SW480 (cell line): ENCODE data around the gene FAM9A.
"Not testable (repeated sequence)": the region's sequence is repeated elsewhere in the genome, so short reads cannot be mapped to it uniquely, and the experiment has no call there.

Experiments
- DNase-seq: peaks from one replicate; pipeline ENCODE4 v3.0.0-alpha.2; 2016; ENCODE audit warnings: low spot score

FAM9A gene

DNA sequence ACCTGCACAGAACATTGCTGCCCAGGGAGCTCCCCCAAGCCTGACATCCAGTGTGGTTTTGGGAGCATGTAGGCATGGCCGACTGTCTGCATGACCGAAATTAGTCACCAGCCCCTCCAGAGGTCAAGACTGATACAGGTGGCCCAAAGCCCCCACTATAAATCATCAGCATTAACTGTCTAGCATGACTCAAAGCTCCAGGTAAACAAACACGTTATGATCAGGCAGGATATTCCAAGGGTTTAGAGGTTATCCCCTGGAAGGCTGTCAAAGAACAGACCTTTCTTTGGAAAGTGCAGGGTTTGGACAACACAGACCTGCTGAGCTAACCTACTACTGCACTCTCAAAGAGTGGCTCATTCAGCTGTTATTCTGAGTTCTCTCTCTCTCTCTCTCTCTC lies 2.1 kb upstream of the FAM9A start:
- no peak for DNase-seq

- not testable (repeated sequence) for DNase-seq
These were observed 832 bp downstream of the FAM9A start for GRCh38 chrX:8800351-8800750.

GRCh38 chrX:8799281-8799680 lies 1.9 kb downstream of the FAM9A start:
- DNase-seq, result not testable (repeated sequence)

- not testable (repeated sequence) for DNase-seq
These were observed 2.5 kb downstream of the FAM9A start for GRCh38 chrX:8798702-8799101.

DNA sequence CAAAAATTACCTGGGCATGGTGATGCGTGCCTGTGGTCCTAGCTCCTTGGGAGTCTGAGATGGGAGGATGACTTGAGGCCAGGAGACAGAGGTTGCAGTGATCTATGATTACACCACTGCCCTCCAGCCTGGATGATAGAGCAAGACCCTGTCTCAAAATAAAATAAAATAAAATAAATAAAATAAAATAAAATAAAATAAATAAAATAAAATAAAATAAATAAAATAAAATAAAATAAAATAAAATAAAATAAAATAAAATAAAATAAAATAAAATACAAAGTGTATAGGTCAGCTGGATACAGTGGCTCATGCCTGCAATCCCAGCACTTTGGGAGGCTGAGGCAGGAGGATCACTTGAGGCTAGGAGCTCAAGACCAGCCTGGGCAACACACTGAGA lies 14.1 kb downstream of the FAM9A start:
- not testable (repeated sequence) for DNase-seq

DNA sequence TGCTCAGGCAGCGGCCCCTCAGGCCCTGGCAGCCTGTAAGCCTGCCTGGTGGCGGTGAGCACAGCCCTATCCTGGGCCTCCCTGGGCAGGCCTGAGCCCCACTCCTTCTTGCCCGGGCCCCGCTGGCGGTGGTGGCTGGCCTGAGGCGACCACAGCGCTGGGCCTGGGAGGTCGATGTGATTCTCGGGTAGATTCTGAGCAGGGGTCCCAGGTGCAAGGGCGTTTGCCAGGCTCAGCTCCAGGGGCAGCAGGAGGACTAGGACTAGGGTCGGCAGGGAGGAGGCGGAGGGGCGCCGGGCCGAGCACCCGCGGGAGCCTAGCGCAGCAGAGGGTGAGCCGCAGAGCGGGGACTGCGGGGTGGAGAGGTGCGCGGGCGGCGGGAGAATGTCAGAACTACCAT lies 17.0 kb downstream of the FAM9A start:
- DNase-seq, result no peak

- no peak for DNase-seq
These were observed 17.5 kb downstream of the FAM9A start for GRCh38 chrX:8783714-8784098.

GRCh38 chrX:8783097-8783713 lies 18.0 kb downstream of the FAM9A start:
- DNase-seq, result no peak

GRCh38 chrX:8782595-8782994 lies 18.6 kb downstream of the FAM9A start:
- no peak for DNase-seq

DNA sequence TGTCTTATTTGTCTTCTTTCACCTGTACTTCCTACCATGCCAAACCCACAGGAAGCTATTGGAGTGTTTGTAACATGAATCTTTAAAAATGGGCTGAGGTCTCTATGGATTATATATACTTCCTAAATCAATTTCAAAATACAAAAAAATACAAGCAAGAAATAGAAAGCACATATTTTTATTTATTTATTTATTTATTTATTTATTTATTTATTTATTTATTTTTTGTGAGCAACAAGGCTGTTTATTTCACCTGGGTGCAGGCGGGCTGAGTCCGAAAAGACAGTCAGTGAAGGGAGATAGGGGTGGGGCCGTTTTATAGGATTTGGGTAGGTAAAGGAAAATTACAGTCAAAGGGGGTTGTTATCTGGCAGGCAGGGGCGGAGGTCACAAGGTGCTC lies 19.3 kb downstream of the FAM9A start:
- DNase-seq, result not testable (repeated sequence)

DNA sequence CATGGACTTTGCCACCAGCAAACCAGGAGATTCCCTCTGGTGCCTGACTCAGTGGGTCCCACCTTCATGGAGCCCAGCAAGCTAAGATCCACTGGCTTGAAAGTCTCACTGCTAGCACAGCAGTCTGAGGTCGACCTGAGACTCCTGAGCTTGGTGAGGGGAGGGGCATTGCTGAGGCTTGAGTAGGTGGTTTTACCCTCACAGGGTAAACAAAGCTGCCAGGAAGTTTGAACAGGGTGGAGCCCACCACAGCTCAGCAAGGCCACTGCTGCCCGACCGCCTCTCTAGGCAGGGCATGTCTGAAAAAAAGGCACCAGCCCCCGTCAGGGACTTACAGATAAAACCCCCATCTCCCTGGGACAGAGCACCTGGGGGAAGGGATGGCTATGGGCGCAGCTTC lies 28.1 kb downstream of the FAM9A start:
- no peak for DNase-seq

DNA sequence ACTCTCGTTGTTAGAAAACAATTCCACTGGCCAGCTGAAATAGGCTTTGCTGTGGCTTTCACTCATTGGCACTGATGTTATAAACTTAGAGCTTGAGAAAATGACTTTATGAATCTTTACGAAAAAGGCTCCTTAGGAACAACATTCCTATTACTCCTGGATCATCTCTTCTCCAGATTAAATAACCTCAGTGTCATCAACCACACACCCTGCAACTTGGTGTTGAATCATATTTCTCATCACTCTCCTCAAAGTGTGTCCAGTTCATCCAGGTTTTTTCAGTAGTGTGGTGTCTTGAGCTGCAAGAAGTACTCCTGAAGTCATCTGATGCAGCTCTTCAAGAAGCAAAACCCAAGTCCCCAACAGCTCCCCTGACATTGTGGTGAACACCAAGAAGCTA lies 41.2 kb downstream of the FAM9A start:
- no peak for DNase-seq

- DNase-seq, result not testable (repeated sequence)
These were observed 42.5 kb downstream of the FAM9A start for GRCh38 chrX:8758706-8759105.

DNA sequence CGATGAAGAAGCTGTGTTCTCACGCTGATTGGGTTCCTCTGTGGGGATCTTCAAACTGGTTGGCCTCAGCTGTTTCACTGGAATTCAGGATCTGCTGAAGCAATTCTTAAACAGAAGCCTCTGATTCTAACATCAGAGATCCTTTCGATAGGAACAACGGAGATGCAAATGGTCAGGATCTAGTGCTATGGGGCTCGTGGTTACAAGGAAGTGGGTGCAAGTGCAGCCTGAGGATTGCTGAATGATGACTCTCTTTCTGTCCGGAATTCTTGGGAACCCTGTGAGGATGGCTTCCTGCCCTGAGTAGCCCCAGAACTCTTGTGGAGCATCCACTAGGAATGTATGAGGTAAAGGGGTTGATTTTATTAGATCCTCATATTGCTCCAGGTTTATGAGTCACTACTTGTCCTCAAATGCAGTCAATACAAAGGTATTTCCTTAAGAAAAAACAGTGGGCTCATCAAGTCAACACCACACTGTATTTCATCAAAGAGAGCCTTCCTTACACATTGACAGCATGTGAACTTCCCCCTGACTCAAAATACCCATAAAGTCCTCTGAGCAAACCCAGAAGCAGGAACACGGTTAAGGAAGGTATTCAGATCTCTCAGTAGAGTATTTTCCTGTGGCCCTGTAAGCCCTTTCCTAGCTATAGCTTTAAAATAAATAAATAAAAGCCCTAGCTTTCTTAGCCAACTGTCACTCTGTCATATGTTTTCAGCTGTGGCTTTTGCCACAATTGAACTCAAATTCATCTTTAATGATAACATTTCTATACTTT lies 43.4 kb downstream of the FAM9A start:
- DNase-seq, result not testable (repeated sequence)

- DNase-seq, result no peak
These were observed 45.4 kb downstream of the FAM9A start for GRCh38 chrX:8755813-8756212.

- no peak for DNase-seq
These were observed 46.1 kb downstream of the FAM9A start for GRCh38 chrX:8755116-8755515.

GRCh38 chrX:8749697-8750096 lies 51.5 kb downstream of the FAM9A start:
- DNase-seq, result no peak

GRCh38 chrX:8748855-8749254 lies 52.3 kb downstream of the FAM9A start:
- peak; percentile 29 for DNase-seq

DNA sequence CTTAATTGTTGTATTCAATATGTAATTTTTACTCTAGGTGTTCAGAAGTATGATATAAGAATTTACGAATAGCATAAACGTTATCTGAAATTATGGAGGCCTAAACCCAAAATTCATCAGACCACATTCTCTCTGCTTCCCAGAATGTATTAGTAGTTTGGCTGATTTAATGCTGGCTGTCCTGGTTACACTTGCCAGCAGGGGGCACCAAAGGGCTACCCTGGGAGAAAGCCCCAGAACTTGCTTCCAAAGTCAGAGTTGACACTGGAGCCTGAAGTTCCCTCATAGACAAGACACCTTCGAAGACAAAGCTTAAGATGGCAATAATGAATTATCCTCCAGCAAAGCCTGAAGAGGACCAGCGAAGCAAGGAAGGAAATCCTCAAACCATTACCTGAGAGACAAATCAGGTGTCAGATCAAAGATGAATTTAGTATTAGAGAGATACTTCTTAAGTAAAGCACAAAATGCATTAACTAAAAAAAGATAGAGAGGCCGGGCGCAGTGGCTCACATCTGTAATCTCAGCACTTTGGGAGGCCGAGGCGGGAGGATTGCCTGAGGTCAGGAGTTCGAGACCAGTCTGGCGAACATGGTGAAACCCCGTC lies 58.0 kb downstream of the FAM9A start:
- peak; percentile 18 for DNase-seq

GRCh38 chrX:8741981-8742380 lies 59.2 kb downstream of the FAM9A start:
- no peak for DNase-seq
